ENCODE results near the gene CPTP.

CPTP gene

DNA sequence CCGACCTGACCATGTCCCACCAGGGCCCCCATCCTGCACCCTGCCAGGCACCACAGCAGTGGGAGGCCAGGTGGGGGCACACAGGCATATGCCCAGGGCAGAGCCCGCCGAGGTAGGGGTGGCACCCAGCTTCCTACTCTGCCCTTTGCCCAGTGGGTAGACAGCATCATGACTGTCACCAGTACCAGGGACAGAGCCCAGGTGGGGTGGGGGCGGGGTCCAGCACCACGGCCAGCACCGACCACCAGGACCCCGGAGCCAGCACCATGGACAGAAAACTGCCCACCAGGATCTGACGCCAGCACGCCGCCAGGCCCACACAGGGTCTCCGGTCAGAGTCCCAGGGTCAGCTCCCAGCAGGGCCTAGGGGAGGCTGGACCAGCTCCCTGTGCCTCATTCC is 10.2 kb downstream of the CPTP start:
- no peak for DNase-seq (ENCODE audit: low read depth in 3 of 3)

GRCh38 chr1:1335283-1335682 is 10.7 kb downstream of the CPTP start:
- no peak for DNase-seq (ENCODE audit: low read depth in 3 of 3)

- DNase-seq (ENCODE audit: low read depth in 3 of 3): no peak
Measured at GRCh38 chr1:1335792-1336248, 11.2 kb downstream of the CPTP start.

DNA sequence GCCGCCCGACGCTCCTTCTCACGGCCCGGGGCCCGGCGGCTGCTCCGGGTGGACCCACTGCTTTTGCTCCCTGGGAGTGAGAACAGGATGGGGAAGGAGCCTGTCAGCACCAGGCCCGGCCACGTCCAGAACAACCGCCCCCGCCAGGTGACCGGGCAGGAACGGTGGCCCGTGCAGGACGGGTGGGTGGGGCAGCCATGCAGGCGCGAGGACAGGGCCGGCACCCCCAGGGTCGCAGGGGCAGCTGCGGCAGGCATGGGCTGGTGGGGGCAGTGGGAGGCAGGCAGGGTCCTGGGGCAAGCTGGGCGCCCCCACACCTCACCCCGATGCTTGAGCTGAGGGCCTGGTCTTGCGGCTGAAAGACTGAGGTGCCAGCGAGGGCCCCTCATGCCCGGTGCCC is 11.8 kb downstream of the CPTP start:
- DNase-seq (ENCODE audit: low read depth in 3 of 3): no peak

- no peak for DNase-seq (ENCODE audit: low read depth in 3 of 3)
Measured at GRCh38 chr1:1336931-1337792, 12.6 kb downstream of the CPTP start.

- DNase-seq (ENCODE audit: low read depth in 3 of 3): peak in 1 of 3 donors; percentile 41
Measured at GRCh38 chr1:1337793-1338147, 13.2 kb downstream of the CPTP start.

GRCh38 chr1:1338278-1338677 is 13.7 kb downstream of the CPTP start:
- no peak for DNase-seq (ENCODE audit: low read depth in 3 of 3)

GRCh38 chr1:1340185-1340584 is 15.6 kb downstream of the CPTP start:
- no peak for DNase-seq (ENCODE audit: low read depth in 3 of 3)

DNA sequence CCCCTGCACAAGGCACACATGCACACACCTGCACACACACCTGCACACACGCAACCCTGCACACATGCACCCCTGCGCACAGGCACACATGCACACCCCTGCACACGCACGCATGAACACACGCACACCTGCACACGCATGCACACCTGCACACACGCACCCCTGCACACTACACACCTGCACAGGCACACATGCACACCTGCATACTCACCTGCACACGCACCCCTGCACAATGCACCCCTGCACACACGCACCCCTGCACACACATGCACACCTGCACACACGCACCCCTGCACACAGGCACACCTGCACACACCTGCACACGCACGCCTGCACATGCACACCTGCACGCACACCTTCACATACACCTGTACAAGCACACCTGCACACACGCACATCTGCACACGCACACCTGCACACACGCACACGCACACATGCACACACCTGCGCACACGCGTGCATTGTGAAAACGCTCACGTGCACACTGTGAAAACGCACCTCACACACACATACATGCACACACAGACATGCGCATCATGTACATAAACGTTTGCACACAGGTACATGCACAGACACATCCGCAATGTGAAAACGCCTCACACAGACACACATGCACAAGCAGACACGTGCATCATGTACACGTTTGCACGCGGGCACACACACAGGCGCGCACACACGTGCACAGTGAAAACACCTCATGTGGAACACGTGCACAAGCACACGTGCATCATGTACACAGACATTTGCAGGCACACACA is 16.4 kb downstream of the CPTP start:
- DNase-seq (ENCODE audit: low read depth in 3 of 3): no peak

DNA sequence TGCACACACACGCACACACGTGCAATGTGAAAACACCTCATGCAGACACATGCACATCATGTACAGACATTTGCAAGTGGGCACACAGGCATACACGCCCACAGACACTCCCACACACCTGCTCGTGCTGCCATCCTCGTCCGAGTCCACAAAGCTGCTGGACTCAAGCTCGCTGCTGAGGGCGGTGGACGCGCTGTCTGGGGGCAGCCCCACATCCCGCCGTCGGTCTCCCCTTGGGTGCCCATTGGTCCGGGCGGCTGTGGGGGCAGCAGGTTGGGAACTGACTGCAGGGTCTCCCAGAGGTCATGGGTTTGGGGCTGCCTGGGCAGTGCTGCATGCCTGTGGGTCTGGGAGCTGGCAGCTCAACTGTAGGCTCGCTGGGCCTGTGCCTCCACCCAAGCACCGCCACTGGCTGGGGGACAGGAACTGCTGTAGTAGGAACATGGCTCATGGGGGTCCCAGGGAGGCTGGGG is 17.0 kb downstream of the CPTP start:
- DNase-seq (ENCODE audit: low read depth in 3 of 3): no peak

DNA sequence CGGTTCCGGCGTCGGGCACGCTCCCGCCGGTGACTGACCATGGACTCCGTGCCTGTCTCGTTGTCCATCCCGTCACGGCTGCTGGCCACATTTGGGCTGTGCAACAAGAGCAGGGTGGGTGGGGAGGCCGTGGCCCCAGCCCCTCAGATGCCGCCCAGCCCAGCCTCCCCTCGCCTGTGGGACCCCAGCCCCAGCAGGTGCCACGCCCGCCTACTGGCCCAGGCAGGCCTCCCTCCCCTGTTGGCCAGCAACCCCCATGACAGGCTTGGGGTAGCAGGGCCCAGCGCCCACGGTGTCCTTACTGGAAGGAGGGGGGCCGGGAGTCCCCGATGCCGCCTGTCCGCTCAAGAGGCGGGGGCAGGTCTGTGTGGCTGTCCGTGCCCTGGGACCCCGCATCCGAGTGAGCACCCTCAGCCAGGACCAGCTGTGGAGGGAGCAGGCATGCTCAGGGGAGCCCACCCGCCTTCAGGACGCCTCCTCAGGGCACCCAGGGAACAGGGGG is 17.5 kb downstream of the CPTP start:
- no peak for DNase-seq (ENCODE audit: low read depth in 3 of 3)

GRCh38 chr1:1342584-1343115 is 18.0 kb downstream of the CPTP start:
- DNase-seq (ENCODE audit: low read depth in 3 of 3): no peak

GRCh38 chr1:1343811-1344421 is 19.3 kb downstream of the CPTP start:
- DNase-seq (ENCODE audit: low read depth in 3 of 3): no peak

- peak; percentile 39 to 55 (median 44) for DNase-seq (ENCODE audit: low read depth in 3 of 3)
Measured at GRCh38 chr1:1344655-1345361, 20.2 kb downstream of the CPTP start.

DNA sequence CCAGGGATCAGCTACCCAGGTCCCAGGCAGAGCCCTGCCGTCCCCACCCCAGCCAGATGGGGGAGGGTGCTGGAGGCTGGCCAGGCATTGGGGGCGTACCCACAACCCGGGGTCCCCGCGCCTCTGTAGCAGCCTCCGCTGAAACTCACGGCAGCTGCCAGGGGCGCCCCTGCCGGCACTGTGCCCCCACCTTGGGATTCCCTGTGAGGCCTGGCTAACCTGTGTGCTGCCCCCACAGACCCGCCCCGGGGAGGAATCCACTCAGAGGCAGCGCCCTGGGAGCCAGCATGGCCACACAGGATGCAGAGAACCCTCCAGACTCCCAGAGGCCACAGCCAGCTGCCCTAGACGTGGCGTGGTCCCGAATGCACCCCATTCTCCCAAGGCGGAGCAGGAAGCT is 20.8 kb downstream of the CPTP start:
- DNase-seq (ENCODE audit: low read depth in 3 of 3): no peak

DNA sequence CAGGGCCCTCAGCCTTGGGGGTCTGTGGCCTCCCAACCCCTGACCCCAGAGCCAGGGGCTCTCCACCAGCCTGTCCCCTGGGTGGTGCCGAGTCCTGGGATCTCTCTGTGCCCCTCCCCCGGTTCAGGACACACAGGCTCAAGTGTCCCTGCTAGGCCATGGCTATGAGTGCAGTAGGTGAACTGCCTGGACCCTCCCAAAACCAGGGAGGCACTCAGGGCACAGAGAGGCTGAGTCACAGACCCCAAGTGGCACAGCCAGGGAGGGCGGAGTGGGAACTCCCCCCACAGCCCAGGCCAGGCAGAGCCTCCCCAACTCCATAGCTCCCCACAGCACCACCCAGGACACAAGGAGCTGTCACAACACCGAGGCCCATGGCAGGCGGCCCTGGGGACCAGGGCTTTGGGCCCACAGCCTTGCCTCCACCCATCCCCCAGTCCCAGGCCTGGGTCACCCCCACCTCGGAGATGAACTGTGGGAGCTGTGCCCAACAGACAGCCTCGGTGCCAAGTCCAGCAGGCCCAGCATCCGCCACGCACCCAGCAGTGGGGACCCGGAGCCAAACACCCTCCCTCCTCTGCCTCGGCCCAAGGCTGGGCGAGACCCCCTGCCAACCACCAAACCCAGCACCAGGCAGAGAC is 21.4 kb downstream of the CPTP start:
- DNase-seq (ENCODE audit: low read depth in 3 of 3): no peak

DNA sequence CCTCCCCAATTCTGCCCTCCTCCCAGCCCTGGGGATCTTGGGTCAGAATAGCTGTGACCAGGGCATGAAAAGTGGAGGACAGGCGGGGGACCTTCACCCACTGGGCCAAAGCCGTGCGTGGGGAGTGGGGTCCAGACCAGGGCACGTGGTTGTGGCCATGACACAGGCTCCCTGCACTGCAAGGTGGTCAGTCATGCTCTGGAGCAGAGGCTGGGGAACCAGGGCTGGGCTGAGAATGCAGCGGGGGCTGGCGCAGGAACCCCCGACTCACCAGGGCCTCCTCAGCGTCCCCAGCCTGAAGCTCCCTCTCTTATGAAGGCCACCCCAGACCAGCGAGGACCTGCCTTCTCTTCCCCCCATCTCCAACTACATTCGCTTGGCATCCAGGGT is 21.9 kb downstream of the CPTP start:
- no peak for DNase-seq (ENCODE audit: low read depth in 3 of 3)

- DNase-seq (ENCODE audit: low read depth in 3 of 3): no peak
Measured at GRCh38 chr1:1347026-1347595, 22.5 kb downstream of the CPTP start.

GRCh38 chr1:1347663-1348419 is 23.2 kb downstream of the CPTP start:
- DNase-seq (ENCODE audit: low read depth in 3 of 3): no peak

Data from stimulated activated CD4-positive, alpha-beta T cell treated with anti-CD3 and anti-CD28 coated beads, TNF-alpha, amount 100 ng/mL, for 48 hours (primary cell).